ENCODE data around the gene ASB6. TPM values are rescaled to one million over a fixed set of nuclear protein-coding genes. Genes with fewer than 3 reads are reported as not detected.

The ASB6 gene
- total RNA-seq, 1 experiment from 2014 or later, result 21.0 TPM

- Histone ChIP-seq H2BK120ac (ENCODE audit: low read depth, low read length, poor library complexity, severe bottlenecking) (no peak overlapping the region), H2BK5ac (ENCODE audit: insufficient read length, low read length) (no peak overlapping the region)
- no peak overlapping the region; a peak in 1 of 5 replicates for H3K4me3 Mint-ChIP-seq
These were observed 45.4 kb upstream of the ASB6 start for GRCh38 chr9:129687391-129687790.

More at GRCh38 chr9:129687391-129687790, 45.4 kb upstream of the ASB6 start:
- H4K91ac ChIP-seq (ENCODE audit: insufficient read length, low read depth, low read length), result no peak overlapping the region
- no peak overlapping the region for H2BK12ac ChIP-seq (ENCODE audit: insufficient read length, low read depth, low read length)
- no peak overlapping the region for H3K4ac ChIP-seq (ENCODE audit: low read depth, low read length)
- no peak overlapping the region for H3K27ac ChIP-seq (ENCODE audit: insufficient read length, low read depth, low read length)
- no peaks in the 10 kb centered on the region for H3K27me3 ChIP-seq (ENCODE audit: insufficient read depth, low read length)
- H3K14ac ChIP-seq (ENCODE audit: insufficient read depth, low read length), result no peak overlapping the region
- H4K5ac ChIP-seq (ENCODE audit: insufficient read length, low read depth, low read length), result no peak overlapping the region
- H3K18ac ChIP-seq (ENCODE audit: insufficient read length, low read depth, low read length), result no peak overlapping the region
- H2BK15ac ChIP-seq (ENCODE audit: low read depth, low read length), result no peak overlapping the region
- no peaks in the 10 kb centered on the region for H4K20me1 ChIP-seq (ENCODE audit: control insufficient read depth, insufficient read depth, insufficient read length)
- no peak overlapping the region for H3K27ac Mint-ChIP-seq
- H3K4me1 ChIP-seq (ENCODE audit: insufficient read depth, low read length), result no peaks in the 10 kb centered on the region
- H2AK5ac ChIP-seq (ENCODE audit: insufficient read length, low read length), result no peak overlapping the region
- peaks cover 3% of the 10 kb centered on the region; the same call in 1 of the 2 replicates for H3K27me3 Mint-ChIP-seq (ENCODE audit: low read depth)
- no peaks in the 10 kb centered on the region; a peak in 1 of 7 replicates for H3K36me3 Mint-ChIP-seq (ENCODE audit: insufficient read depth in 1 of 3, low read depth in 3 of 3)
- WGBS (ENCODE audit: extremely low coverage, insufficient read length, low lambda C conversion rate), result no CpG with 5 or more reads among the region's 10 CpGs
- no peak for DNase-seq
- no peaks in the 10 kb centered on the region for H3K79me2 ChIP-seq (ENCODE audit: insufficient read depth, low read length)
- H4K8ac ChIP-seq (replicated peaks; ENCODE audit: insufficient read length, low read depth, low read length), result no peak overlapping the region
- no peak overlapping the region for H3T11ph ChIP-seq (ENCODE audit: low read length)
- no peaks in the 10 kb centered on the region for H3K79me1 ChIP-seq (ENCODE audit: insufficient read depth, low read depth, low read length, poor library complexity, severe bottlenecking)
- no peak overlapping the region for H2AFZ ChIP-seq (ENCODE audit: low read length)
- H3K4me2 ChIP-seq (ENCODE audit: insufficient read depth, insufficient read length, low read length), result no peak overlapping the region
- H2BK20ac ChIP-seq (ENCODE audit: low read depth, low read length, poor library complexity, severe bottlenecking), result no peak overlapping the region
- H3K9me3 Mint-ChIP-seq, result no peaks in the 10 kb centered on the region
- no peaks in the 10 kb centered on the region for H3K23me2 ChIP-seq (ENCODE audit: insufficient read length, low read depth, low read length, poor library complexity, severe bottlenecking)
- no peak overlapping the region for H3K23ac ChIP-seq (ENCODE audit: insufficient read length, low read depth, low read length)
- no peaks in the 10 kb centered on the region for H3K9me3 ChIP-seq (ENCODE audit: control insufficient read depth, low read depth, low read length)
- H3K4me1 Mint-ChIP-seq, result peaks cover 3 to 26% of the 10 kb centered on the region in 2 experiments; a peak in 3 of 4 replicates
- no peak for TF ChIP-seq CTCF (conservative IDR thresholded peaks at IDR 0.05)
- H3K9ac ChIP-seq (ENCODE audit: extremely low read depth, insufficient read length, low read length), result no peak overlapping the region
- no peak overlapping the region for H3K56ac ChIP-seq (ENCODE audit: insufficient read length, low read depth, low read length)

Measured in H9 (cell line).